Omental fat pad (tissue), 4 donors: Measurements from ENCODE around the gene AKAP11. TPM values are rescaled to one million over a fixed set of nuclear protein-coding genes. Genes with fewer than 3 reads are reported as not detected.

Experiments used
- ATAC-seq: fragments of 150-250 bp; one replicate; pipeline ENCODE4 v1.9.1; 2016; ENCODE audit warnings: mild to moderate bottlenecking, moderate library complexity; ENCODE audit not compliant: low FRiP score
- DNase-seq: peaks from one replicate; pipeline ENCODE4 v3.0.0-alpha.2; 2019; ENCODE audit warnings: low spot score
- total RNA-seq, 4 donors: library from RNA; depleted of rRNA; stranded (reverse); fragments of >200 nt; gene quantifications; one replicate each; pipeline ENCODE4 v1.1.0, GENCODE V29; 2016
- TF ChIP-seq, protein P1 (sequence below), 3 donors: fragments of 450-650 bp; IDR thresholded peaks; one replicate each; pipeline ENCODE4 v1.5.1; 2016 to 2017; ENCODE audit warnings: antibody characterized with exemption in 3 of 3, mild to moderate bottlenecking in 3 of 3, moderate library complexity in 2 of 3

The AKAP11 gene
- total RNA-seq, 4 donors from 2014 or later = 20.3 to 42.4 (median 28.4) TPM

DNA sequence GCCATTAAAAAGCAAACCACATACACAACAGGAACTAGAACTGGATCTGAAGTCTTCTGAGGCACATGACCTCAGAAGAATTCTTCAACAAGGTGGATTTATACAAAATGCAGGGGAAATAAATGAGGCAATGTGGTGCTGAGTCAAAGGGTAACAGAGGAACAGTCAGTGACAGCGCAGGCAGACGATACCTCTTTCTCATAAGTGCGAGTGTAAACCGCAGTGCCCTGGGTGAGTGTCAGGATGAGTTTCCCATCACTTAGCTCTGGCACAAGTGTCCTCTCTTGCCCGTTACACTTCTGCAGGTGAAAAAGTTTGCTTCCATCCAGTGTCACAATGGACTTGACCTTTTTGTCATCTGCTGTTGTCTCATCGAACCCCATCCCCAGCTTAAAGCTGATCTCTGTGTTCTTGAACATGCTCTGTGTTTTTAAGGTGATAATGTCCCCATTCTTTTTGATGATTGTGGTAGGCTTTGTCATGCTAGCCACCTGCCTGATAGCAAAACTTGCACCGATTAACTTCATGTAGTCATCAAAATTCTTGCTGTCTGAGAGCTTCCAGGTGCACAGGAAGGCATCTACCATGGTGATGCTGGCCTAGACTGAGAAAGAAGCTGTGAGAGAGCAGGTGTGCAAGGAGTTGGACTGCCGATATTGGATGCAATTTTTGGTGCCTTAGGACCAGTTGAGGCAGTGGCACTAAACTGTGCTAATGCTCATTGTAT is 97.3 kb downstream of the AKAP11 start:
- no peak for DNase-seq
- no peak for ATAC-seq
- TF ChIP-seq, protein P1, sequence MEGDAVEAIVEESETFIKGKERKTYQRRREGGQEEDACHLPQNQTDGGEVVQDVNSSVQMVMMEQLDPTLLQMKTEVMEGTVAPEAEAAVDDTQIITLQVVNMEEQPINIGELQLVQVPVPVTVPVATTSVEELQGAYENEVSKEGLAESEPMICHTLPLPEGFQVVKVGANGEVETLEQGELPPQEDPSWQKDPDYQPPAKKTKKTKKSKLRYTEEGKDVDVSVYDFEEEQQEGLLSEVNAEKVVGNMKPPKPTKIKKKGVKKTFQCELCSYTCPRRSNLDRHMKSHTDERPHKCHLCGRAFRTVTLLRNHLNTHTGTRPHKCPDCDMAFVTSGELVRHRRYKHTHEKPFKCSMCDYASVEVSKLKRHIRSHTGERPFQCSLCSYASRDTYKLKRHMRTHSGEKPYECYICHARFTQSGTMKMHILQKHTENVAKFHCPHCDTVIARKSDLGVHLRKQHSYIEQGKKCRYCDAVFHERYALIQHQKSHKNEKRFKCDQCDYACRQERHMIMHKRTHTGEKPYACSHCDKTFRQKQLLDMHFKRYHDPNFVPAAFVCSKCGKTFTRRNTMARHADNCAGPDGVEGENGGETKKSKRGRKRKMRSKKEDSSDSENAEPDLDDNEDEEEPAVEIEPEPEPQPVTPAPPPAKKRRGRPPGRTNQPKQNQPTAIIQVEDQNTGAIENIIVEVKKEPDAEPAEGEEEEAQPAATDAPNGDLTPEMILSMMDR (IDR thresholded peaks at IDR 0.05) = no peak

DNA sequence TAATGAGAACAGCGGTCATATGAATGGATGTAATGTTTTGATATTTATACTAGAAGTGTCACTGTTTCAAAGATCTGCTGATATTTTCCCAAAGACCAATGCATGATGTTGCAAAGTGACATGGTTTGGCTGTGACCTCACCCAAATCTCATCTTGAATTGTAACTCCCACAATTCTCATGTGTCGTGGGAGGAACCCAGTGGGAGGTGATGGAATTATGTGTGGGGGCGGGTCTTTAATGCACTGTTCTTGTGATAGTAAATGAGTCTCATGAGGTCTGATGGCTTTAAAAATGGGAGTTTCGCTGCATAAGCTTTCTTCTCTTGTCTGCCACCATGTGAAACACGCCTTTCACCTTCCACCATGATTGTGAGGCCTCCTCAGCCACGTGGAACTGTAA is 98.3 kb downstream of the AKAP11 start:
- TF ChIP-seq, protein P1 (IDR thresholded peaks at IDR 0.05) = no peak
- no peak for ATAC-seq

More for the DNA sequence above, 98.3 kb downstream of the AKAP11 start:
- no peak for DNase-seq

Other genes with a start within 250 kb of the AKAP11 start
- gene DGKH, start 223.5 kb upstream of the AKAP11 start, total RNA-seq = 10 to 100 TPM in 3 of 4 donors, 1 to 10 TPM in 1; 9.7 to 24.7 (median 17.6) TPM